GM12891 (cell line): ENCODE measurements around the gene SLC8B1.

Experiments used
- DNase-seq: peaks from one replicate; pipeline ENCODE4 v3.0.0; 2011; ENCODE audit warnings: low spot score; ENCODE audit not compliant: insufficient read length
- FAIRE-seq: peaks from 2 replicates; lab custom pipeline; 2011; peaks lifted over from hg19 to GRCh38; lab: Jason Lieb, UNC
- PAX5 ChIP-seq: IDR thresholded peaks from 2 replicates; pipeline ENCODE4 v1.6.1; 2011; ENCODE audit warnings: low read length, moderate library complexity, mild to moderate bottlenecking; ENCODE audit not compliant: insufficient read depth, severe bottlenecking
- POLR2A ChIP-seq: IDR thresholded peaks from 2 replicates; pipeline ENCODE4 v1.6.1; 2011; ENCODE audit warnings: low read depth, low read length, control low read depth
- POLR2AphosphoS5 ChIP-seq: IDR thresholded peaks from 2 replicates; pipeline ENCODE4 v1.6.1; 2011; ENCODE audit warnings: low read depth, low read length, control low read depth
- POU2F2 ChIP-seq: IDR thresholded peaks from 2 replicates; pipeline ENCODE4 v1.6.1; 2011; ENCODE audit warnings: low read depth, mild to moderate bottlenecking, control low read depth, low read length, moderate library complexity
- SPI1 ChIP-seq: IDR thresholded peaks from 2 replicates; pipeline ENCODE4 v1.6.1; 2011; ENCODE audit warnings: low read depth, low read length, control low read depth
- TAF1 ChIP-seq: IDR thresholded peaks from 2 replicates; pipeline ENCODE4 v1.6.1; 2011; ENCODE audit warnings: low read depth, low read length, control low read depth

SLC8B1 gene

DNA sequence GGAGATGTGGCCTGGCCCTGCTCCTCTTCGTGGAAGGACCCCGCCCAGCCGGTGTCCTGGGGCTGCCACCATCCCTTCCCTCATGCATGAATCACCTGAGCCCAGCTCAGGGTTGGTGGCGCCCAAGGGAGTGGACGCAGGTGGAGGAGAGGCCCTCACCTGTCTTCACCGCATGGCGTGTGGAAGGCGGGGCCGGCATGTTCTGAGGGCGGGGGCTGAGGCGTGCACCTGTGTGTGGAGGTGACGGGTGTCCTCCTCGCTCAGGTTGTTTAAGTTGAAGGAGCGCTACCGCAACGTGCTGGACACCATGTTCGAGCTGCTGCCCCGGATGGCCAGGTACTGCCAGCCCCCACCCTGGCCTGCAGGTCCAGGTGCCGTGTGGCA is 47.0 kb downstream of the SLC8B1 start:
- FAIRE-seq: no peak
- TF ChIP-seq TAF1: no peak
- DNase-seq: no peak

DNA sequence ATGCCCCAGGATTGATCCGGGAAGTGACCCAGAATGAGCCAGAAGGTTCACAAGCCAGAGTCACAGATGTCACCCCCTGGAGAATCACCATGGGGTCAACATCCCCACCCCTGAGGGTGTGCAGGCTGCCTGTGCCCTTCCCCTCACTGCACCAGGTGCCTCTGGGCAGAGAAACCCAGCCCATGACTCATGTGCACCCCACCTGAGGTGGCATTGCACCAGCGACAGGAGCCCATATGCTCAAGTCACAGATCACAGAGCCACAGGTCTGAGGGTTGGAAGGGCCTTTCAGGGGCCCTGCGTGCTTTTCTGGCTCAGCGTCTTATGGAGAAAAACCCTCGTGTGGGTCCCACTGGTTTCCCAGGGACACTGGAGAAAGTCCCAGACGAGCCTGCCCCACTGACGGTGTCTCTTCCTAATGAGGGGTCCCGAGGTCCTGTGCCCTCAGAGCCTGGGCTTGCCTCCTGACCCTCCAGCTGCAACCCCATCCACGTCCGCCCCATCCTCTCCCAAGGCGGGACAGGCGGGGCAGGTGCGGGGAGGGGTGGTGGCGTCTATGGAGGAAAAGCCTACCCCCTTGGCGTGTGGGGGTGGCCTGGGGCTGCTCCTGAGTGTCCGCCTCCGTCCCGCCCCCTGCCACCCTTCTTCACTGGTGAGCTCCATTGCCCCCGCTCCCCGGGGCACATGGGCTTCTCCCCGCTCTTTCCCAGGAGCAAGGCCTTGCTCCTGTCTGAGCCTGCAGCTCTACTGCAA is 47.6 kb downstream of the SLC8B1 start:
- TF ChIP-seq PAX5 (no peak), SPI1 (no peak), POLR2AphosphoS5 (no peak)
- no peak for DNase-seq
- FAIRE-seq: no peak

GRCh38 chr12:113286712-113287111 is 48.2 kb downstream of the SLC8B1 start:
- TF ChIP-seq POU2F2 (no peak), SPI1 (no peak), PAX5 (no peak), POLR2AphosphoS5 (no peak), TAF1 (no peak), POLR2A (no peak)
- no peak for DNase-seq
- no peak for FAIRE-seq

DNA sequence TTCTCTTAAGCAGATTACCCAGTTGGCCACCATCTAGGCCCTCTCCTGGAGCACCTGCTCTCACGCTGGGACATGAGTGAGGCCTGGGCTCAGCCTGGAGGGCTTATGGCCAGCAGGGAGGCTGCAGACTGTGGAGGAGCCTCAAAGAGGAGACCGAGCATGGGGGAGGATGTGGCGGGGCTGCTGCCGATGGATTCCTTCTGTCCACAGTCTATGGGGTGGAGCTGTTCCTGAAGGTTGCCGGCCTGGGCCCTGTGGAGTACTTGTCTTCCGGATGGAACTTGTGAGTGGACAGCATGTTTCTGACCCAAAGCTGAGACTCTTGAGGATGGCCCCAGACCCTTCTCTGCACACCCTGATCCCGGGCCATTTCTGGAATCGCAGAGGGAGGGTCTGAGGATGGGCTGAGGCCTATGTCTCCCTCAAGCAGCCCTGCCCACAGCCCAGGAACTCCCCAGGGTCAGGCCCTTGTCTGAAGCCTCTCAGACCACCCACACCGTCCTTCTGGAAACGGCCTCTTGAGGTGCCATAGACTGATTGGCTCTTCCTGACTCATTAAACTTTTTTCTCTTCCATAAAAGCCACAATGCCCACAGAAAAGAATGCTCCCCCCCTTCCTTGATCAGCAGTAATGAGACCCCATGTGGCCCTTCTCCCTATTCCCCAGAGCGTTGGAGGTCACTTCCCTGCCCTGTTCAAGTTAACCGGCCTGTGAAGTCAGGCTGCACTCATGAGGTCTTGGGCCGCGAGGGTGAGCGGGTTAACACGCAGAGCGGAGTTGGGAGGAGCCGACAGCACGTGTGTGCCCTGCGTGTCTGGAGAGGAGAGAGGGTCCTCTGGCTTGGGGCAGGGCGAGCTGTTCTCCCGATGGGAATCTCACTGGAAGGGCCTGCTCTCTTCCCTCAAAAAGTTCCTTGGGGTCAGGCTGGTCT is 49.0 kb downstream of the SLC8B1 start:
- no peak for TF ChIP-seq SPI1
- TF ChIP-seq TAF1: no peak
- no peak for TF ChIP-seq POLR2AphosphoS5
- TF ChIP-seq POLR2A: no peak
- TF ChIP-seq PAX5: no peak
- no peak for TF ChIP-seq POU2F2

DNA sequence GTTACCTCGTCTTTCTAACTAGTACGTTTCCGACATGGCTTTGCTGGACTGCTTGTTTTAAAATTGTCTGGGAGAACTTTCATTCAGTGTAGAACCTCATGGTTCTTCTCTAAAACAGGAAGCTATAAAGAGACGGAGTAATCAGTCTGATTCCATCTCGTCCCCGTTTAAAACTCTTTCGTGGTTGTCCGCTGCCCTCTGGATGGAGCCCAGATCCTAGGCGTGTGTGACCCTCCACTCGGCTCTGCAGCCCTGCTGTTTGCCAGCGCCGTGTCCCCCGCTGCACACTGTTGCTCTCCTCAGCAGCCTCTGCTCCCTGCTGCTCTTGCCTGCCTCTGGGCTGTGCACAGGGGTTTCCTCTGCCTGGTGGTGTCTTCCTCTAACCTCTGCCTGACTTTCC is 50.2 kb downstream of the SLC8B1 start:
- FAIRE-seq (no peak), DNase-seq (no peak)
- TF ChIP-seq POLR2AphosphoS5 (no peak), TAF1 (no peak), POU2F2 (no peak), SPI1 (no peak), PAX5 (no peak), POLR2A (no peak)

More for the DNA sequence above, 49.0 kb downstream of the SLC8B1 start:
- no peak for DNase-seq
- FAIRE-seq: no peak

DNA sequence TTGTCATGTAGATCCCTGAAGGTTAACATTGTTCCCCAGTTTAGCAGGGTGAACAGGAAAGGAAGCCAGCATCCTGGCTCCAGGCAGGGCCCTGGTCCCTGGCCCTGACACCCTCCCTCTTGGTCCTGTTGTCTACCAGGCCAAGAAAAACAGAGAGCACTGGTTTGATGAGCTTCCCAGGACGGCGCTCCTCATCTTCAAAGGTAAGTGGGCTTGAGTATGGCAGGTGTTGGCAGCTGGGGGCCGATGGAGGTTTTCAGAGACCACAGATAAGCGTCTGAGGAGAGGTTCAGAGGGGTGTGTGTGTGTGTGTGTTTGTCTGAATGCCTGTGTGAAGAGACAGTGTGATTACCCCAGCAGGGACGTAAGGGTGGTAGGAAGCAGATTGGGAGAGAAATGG is 56.3 kb downstream of the SLC8B1 start:
- no peak for DNase-seq
- no peak for FAIRE-seq

GRCh38 chr12:113278141-113278540 is 56.8 kb downstream of the SLC8B1 start:
- FAIRE-seq: no peak
- DNase-seq: no peak
- TF ChIP-seq POLR2A (no peak), POLR2AphosphoS5 (no peak), TAF1 (no peak), POU2F2 (no peak), SPI1 (no peak), PAX5 (no peak)

More for the DNA sequence above, 56.3 kb downstream of the SLC8B1 start:
- TF ChIP-seq SPI1: no peak
- no peak for TF ChIP-seq PAX5
- TF ChIP-seq POLR2AphosphoS5: no peak
- no peak for TF ChIP-seq TAF1
- no peak for TF ChIP-seq POU2F2
- TF ChIP-seq POLR2A: no peak

- no peak for FAIRE-seq
- no peak for TF ChIP-seq SPI1
- no peak for TF ChIP-seq PAX5
- no peak for TF ChIP-seq POU2F2
- TF ChIP-seq POLR2A: no peak
- TF ChIP-seq POLR2AphosphoS5: no peak
- no peak for TF ChIP-seq TAF1
Observed at GRCh38 chr12:113277511-113277910, 57.4 kb downstream of the SLC8B1 start.

DNA sequence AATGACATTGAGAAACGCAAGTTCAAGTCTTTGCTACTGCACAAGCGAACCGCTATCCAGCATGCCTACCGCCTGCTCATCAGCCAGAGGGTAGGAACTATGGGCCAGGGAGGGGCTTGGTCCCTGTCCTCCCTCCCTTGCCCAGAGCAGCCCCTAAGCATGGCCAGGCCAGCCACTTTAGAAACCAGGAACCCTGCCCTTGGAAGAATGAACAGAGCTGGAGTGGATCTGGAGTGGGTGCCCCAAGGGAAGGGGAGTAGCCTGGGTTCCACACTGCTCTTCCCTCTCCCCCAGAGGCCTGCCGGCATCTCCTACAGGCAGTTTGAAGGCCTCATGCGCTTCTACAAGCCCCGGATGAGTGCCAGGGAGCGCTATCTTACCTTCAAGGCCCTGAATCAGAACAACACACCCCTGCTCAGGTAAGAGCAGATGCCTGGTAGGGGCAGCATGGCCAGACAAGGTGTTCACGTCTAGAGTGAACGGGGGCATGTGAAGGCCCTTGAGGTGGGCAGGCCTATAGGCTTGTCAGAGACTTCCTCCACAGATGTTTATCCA is 57.9 kb downstream of the SLC8B1 start:
- FAIRE-seq: no peak

More at GRCh38 chr12:113277511-113277910, 57.4 kb downstream of the SLC8B1 start:
- DNase-seq: no peak

GRCh38 chr12:113276306-113276705 is 58.6 kb downstream of the SLC8B1 start:
- DNase-seq (no peak), FAIRE-seq (no peak)
- no peak for TF ChIP-seq PAX5
- no peak for TF ChIP-seq POLR2AphosphoS5
- no peak for TF ChIP-seq TAF1

More for the DNA sequence above, 57.9 kb downstream of the SLC8B1 start:
- DNase-seq: no peak
- TF ChIP-seq POLR2AphosphoS5: no peak
- no peak for TF ChIP-seq PAX5
- no peak for TF ChIP-seq SPI1
- no peak for TF ChIP-seq POLR2A
- TF ChIP-seq TAF1: no peak
- no peak for TF ChIP-seq POU2F2
